ENCODE results near the gene NCOA5. TPM values are rescaled to one million over a fixed set of nuclear protein-coding genes. Genes with fewer than 3 reads are reported as not detected.

The NCOA5 gene
- total and polyA plus RNA-seq, 4 donors, result 3.2 to 10.4 (median 8.7) TPM

DNA sequence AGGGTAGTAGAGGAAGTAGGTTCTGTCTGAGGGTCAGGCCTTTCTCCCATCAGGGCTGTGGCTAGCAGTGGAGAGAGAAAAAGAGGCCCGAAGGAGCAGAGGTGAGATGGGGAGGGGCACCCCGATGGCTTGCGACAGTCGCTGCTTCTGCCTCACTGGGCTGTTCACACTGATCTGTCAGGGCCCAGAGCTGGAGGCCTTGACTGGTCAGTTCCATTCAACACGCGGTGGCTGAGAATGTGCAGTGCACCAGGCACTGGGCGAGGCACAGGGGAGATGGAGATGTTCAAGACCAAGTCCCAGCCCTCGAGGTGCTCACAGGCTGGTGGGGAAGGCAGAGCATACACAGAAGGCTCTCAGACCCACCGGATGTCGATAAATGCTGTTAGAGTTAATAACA, 39.3 kb downstream of the NCOA5 start:
- DNase-seq (ENCODE audit: low spot score), result no peak
- 67% methylated on average over 10 of the region's 10 CpGs for WGBS
- H3K27ac ChIP-seq (ENCODE audit: low read depth in 1 of 2, low read length in 2 of 2), result no peak overlapping the region
- H3K27me3 ChIP-seq (ENCODE audit: control insufficient read depth in 4 of 4, insufficient read depth in 4 of 4, low read length in 3 of 4), result no peaks in the 10 kb centered on the region
- no peaks in the 10 kb centered on the region for H3K36me3 ChIP-seq (ENCODE audit: control insufficient read depth in 4 of 4, insufficient read depth in 3 of 4, low read depth in 1 of 4, low read length in 3 of 4)
- H3K4me1 ChIP-seq (ENCODE audit: control insufficient read depth in 4 of 4, insufficient read depth in 4 of 4, low read length in 3 of 4), result no peaks in the 10 kb centered on the region
- H3K9ac ChIP-seq (ENCODE audit: low read depth in 1 of 2, low read length in 2 of 2), result no peak overlapping the region
- TF ChIP-seq GABPA (IDR thresholded peaks at IDR 0.05 in 1 of 2, conservative IDR thresholded peaks at IDR 0.05 in 1 of 2), result no peak
- no peak for TF ChIP-seq HNF4A (conservative IDR thresholded peaks at IDR 0.05)
- no peak for TF ChIP-seq SP1 (IDR thresholded peaks at IDR 0.05)
- no peak for TF ChIP-seq FOXA2 (IDR thresholded peaks at IDR 0.05)
- TF ChIP-seq, protein P1, sequence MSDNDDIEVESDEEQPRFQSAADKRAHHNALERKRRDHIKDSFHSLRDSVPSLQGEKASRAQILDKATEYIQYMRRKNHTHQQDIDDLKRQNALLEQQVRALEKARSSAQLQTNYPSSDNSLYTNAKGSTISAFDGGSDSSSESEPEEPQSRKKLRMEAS (IDR thresholded peaks at IDR 0.05), result no peak
- no peak for TF ChIP-seq RXRA (IDR thresholded peaks at IDR 0.05)
- TF ChIP-seq FOXA1 (IDR thresholded peaks at IDR 0.05), result no peak
- no peak for TF ChIP-seq TAF1 (conservative IDR thresholded peaks at IDR 0.05)
- TF ChIP-seq, protein P2, sequence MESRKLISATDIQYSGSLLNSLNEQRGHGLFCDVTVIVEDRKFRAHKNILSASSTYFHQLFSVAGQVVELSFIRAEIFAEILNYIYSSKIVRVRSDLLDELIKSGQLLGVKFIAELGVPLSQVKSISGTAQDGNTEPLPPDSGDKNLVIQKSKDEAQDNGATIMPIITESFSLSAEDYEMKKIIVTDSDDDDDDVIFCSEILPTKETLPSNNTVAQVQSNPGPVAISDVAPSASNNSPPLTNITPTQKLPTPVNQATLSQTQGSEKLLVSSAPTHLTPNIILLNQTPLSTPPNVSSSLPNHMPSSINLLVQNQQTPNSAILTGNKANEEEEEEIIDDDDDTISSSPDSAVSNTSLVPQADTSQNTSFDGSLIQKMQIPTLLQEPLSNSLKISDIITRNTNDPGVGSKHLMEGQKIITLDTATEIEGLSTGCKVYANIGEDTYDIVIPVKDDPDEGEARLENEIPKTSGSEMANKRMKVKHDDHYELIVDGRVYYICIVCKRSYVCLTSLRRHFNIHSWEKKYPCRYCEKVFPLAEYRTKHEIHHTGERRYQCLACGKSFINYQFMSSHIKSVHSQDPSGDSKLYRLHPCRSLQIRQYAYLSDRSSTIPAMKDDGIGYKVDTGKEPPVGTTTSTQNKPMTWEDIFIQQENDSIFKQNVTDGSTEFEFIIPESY (IDR thresholded peaks at IDR 0.05), result no peak
- H3K4me3 ChIP-seq (ENCODE audit: low read depth in 1 of 3, low read length in 3 of 3), result no peak overlapping the region
- H3K9me3 ChIP-seq (ENCODE audit: control insufficient read depth in 4 of 4, low read length in 3 of 4), result no peaks in the 10 kb centered on the region

DNA sequence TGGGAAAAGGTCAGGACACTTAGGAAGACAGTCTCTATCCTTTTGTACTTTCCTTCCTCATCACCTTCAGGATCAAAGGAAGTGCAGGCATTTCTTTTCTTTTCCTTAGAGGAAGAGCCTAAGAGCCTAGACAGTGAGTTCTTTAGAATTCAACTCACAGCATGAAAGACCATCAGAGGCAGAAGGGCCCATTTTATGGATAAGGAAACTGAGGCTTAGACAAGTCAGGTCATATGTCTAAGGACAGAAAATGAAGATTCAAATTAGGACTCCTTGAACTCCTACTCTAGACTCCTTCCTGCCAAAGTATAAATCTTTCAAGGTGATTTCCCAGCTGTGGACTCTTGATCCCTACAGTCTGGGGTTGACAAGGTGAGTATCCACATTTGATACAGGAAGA, 39.9 kb downstream of the NCOA5 start:
- DNase-seq (ENCODE audit: low spot score), result no peak
- Histone ChIP-seq H3K9ac (ENCODE audit: low read depth in 1 of 2, low read length in 2 of 2) (no peak overlapping the region), H3K27ac (ENCODE audit: low read depth in 1 of 2, low read length in 2 of 2) (no peak overlapping the region), H3K4me1 (ENCODE audit: control insufficient read depth in 4 of 4, insufficient read depth in 4 of 4, low read length in 3 of 4) (no peaks in the 10 kb centered on the region), H3K9me3 (ENCODE audit: control insufficient read depth in 4 of 4, low read length in 3 of 4) (no peaks in the 10 kb centered on the region), H3K4me3 (ENCODE audit: low read depth in 1 of 3, low read length in 3 of 3) (no peak overlapping the region), H3K36me3 (ENCODE audit: control insufficient read depth in 4 of 4, insufficient read depth in 3 of 4, low read depth in 1 of 4, low read length in 3 of 4) (no peaks in the 10 kb centered on the region), H3K27me3 (ENCODE audit: control insufficient read depth in 4 of 4, insufficient read depth in 4 of 4, low read length in 3 of 4) (no peaks in the 10 kb centered on the region)
- TF ChIP-seq HNF4G (IDR thresholded peaks at IDR 0.05) (no peak), GABPA (IDR thresholded peaks at IDR 0.05 in 1 of 2, conservative IDR thresholded peaks at IDR 0.05 in 1 of 2) (no peak), RAD21 (IDR thresholded peaks at IDR 0.05) (no peak), YY1 (IDR thresholded peaks at IDR 0.05) (no peak)
- TF ChIP-seq, protein P1 (IDR thresholded peaks at IDR 0.05), result no peak
- TF ChIP-seq, protein P2 (IDR thresholded peaks at IDR 0.05), result no peak
- TF ChIP-seq, protein P3, sequence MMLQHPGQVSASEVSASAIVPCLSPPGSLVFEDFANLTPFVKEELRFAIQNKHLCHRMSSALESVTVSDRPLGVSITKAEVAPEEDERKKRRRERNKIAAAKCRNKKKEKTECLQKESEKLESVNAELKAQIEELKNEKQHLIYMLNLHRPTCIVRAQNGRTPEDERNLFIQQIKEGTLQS (IDR thresholded peaks at IDR 0.05), result no peak
- TF ChIP-seq, protein P4, sequence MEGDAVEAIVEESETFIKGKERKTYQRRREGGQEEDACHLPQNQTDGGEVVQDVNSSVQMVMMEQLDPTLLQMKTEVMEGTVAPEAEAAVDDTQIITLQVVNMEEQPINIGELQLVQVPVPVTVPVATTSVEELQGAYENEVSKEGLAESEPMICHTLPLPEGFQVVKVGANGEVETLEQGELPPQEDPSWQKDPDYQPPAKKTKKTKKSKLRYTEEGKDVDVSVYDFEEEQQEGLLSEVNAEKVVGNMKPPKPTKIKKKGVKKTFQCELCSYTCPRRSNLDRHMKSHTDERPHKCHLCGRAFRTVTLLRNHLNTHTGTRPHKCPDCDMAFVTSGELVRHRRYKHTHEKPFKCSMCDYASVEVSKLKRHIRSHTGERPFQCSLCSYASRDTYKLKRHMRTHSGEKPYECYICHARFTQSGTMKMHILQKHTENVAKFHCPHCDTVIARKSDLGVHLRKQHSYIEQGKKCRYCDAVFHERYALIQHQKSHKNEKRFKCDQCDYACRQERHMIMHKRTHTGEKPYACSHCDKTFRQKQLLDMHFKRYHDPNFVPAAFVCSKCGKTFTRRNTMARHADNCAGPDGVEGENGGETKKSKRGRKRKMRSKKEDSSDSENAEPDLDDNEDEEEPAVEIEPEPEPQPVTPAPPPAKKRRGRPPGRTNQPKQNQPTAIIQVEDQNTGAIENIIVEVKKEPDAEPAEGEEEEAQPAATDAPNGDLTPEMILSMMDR (IDR thresholded peaks at IDR 0.05; ENCODE audit: low read depth, low read length, missing input control), result no peak
